Effector memory CD8-positive, alpha-beta T cell (primary cell): Measurements from ENCODE around the gene ACACB.

Experiments used
- ATAC-seq: fragments of 150-1000 bp; cut with Tn5 transposase; replicated peaks from 2 replicates; pipeline ENCODE4 v1.10.0; 2021; ENCODE audit warnings: mild to moderate bottlenecking, moderate library complexity
- DNase-seq, 3 experiments: peaks; one replicate each; pipeline ENCODE4 v3.0.0; 2021
- H3K27ac Mint-ChIP-seq, 2 donors: one replicate each; pipeline ENCODE4 v1.8.0; 2022; ENCODE audit warnings: mild to moderate bottlenecking in 2 of 2, mixed read lengths in 2 of 2, moderate library complexity in 2 of 2
- H3K27me3 Mint-ChIP-seq, 2 donors: one replicate each; pipeline ENCODE4 v1.8.0; 2022; ENCODE audit warnings: mixed read lengths in 2 of 2
- H3K36me3 Mint-ChIP-seq: one replicate; pipeline ENCODE4 v1.8.0; 2022; ENCODE audit warnings: mild to moderate bottlenecking, moderate library complexity, mixed read lengths; ENCODE audit not compliant: insufficient read depth
- H3K4me1 Mint-ChIP-seq, 2 donors: one replicate each; pipeline ENCODE4 v1.8.0; 2022; ENCODE audit warnings: low read depth in 2 of 2, mixed read lengths in 2 of 2
- H3K4me3 Mint-ChIP-seq, 2 donors: one replicate each; pipeline ENCODE4 v1.8.0; 2022; ENCODE audit warnings: mild to moderate bottlenecking in 2 of 2, mixed read lengths in 2 of 2, moderate library complexity in 2 of 2
- H3K9me3 Mint-ChIP-seq, 2 donors: one replicate each; pipeline ENCODE4 v1.8.0; 2022; ENCODE audit warnings: mixed read lengths in 2 of 2

Gene ACACB

GRCh38 chr12:109253913-109254544 is 137.6 kb downstream of the ACACB start:
- Mint-ChIP-seq H3K9me3 (peaks cover 7 to 13% of the 10 kb centered on the region in 2 donors), H3K4me1 (no peaks in the 10 kb centered on the region), H3K4me3 (no peak overlapping the region), H3K27me3 (no peaks in the 10 kb centered on the region), H3K36me3 (peaks cover 4% of the 10 kb centered on the region), H3K27ac (no peak overlapping the region)
- no peak for DNase-seq
- no peak for ATAC-seq

GRCh38 chr12:109255377-109255776 is 139.0 kb downstream of the ACACB start:
- peaks cover 8% of the 10 kb centered on the region for H3K36me3 Mint-ChIP-seq
- no peak for ATAC-seq
- DNase-seq, result no peak
- no peaks in the 10 kb centered on the region for H3K4me1 Mint-ChIP-seq
- H3K4me3 Mint-ChIP-seq, result no peak overlapping the region
- no peak overlapping the region for H3K27ac Mint-ChIP-seq
- no peaks in the 10 kb centered on the region for H3K27me3 Mint-ChIP-seq
- peaks cover 7 to 13% of the 10 kb centered on the region in 2 donors for H3K9me3 Mint-ChIP-seq

- peaks cover 8% of the 10 kb centered on the region for H3K36me3 Mint-ChIP-seq
- DNase-seq, result no peak
- no peak overlapping the region for H3K4me3 Mint-ChIP-seq
- H3K27ac Mint-ChIP-seq, result no peak overlapping the region
- H3K9me3 Mint-ChIP-seq, result peaks cover 7 to 13% of the 10 kb centered on the region in 2 donors
- H3K27me3 Mint-ChIP-seq, result no peaks in the 10 kb centered on the region
- no peak for ATAC-seq
- no peaks in the 10 kb centered on the region for H3K4me1 Mint-ChIP-seq
Measured at GRCh38 chr12:109256011-109256410, 139.6 kb downstream of the ACACB start.

GRCh38 chr12:109258201-109258600 is 141.8 kb downstream of the ACACB start:
- Mint-ChIP-seq H3K36me3 (peaks cover 7% of the 10 kb centered on the region), H3K27ac (no peak overlapping the region), H3K4me1 (no peaks in the 10 kb centered on the region), H3K9me3 (peaks cover 6 to 9% of the 10 kb centered on the region in 2 donors), H3K27me3 (no peaks in the 10 kb centered on the region), H3K4me3 (no peak overlapping the region)
- no peak for DNase-seq
- ATAC-seq, result no peak

GRCh38 chr12:109258607-109259544 is 142.5 kb downstream of the ACACB start:
- H3K4me3 Mint-ChIP-seq, result no peak overlapping the region
- H3K4me1 Mint-ChIP-seq, result no peaks in the 10 kb centered on the region
- H3K27ac Mint-ChIP-seq, result no peak overlapping the region
- H3K9me3 Mint-ChIP-seq, result peaks cover under 1 to 2% of the 10 kb centered on the region in 2 donors
- DNase-seq, result no peak
- ATAC-seq, result no peak
- H3K36me3 Mint-ChIP-seq, result peaks cover 7% of the 10 kb centered on the region
- H3K27me3 Mint-ChIP-seq, result no peaks in the 10 kb centered on the region

- Mint-ChIP-seq H3K4me1 (no peaks in the 10 kb centered on the region), H3K36me3 (peaks cover 7% of the 10 kb centered on the region)
- DNase-seq, result no peak
Measured at GRCh38 chr12:109259545-109259895, 143.1 kb downstream of the ACACB start.

GRCh38 chr12:109261087-109261486 is 144.7 kb downstream of the ACACB start:
- Mint-ChIP-seq H3K36me3 (peaks cover 7% of the 10 kb centered on the region), H3K9me3 (no peaks in the 10 kb centered on the region), H3K27ac (no peak overlapping the region), H3K4me1 (no peaks in the 10 kb centered on the region), H3K4me3 (no peak overlapping the region), H3K27me3 (no peaks in the 10 kb centered on the region)
- DNase-seq, result no peak
- ATAC-seq, result no peak

More at GRCh38 chr12:109259545-109259895, 143.1 kb downstream of the ACACB start:
- ATAC-seq, result no peak
- no peaks in the 10 kb centered on the region for H3K9me3 Mint-ChIP-seq
- no peak overlapping the region for H3K4me3 Mint-ChIP-seq
- H3K27ac Mint-ChIP-seq, result no peak overlapping the region
- H3K27me3 Mint-ChIP-seq, result no peaks in the 10 kb centered on the region

- H3K27me3 Mint-ChIP-seq, result no peaks in the 10 kb centered on the region
- ATAC-seq, result no peak
- H3K36me3 Mint-ChIP-seq, result peaks cover 7% of the 10 kb centered on the region
- H3K4me1 Mint-ChIP-seq, result no peaks in the 10 kb centered on the region
- no peaks in the 10 kb centered on the region for H3K9me3 Mint-ChIP-seq
- no peak for DNase-seq
- no peak overlapping the region for H3K27ac Mint-ChIP-seq
- no peak overlapping the region for H3K4me3 Mint-ChIP-seq
Measured at GRCh38 chr12:109261939-109262338, 145.6 kb downstream of the ACACB start.

- DNase-seq, result no peak
- ATAC-seq, result no peak
- peaks cover 7% of the 10 kb centered on the region for H3K36me3 Mint-ChIP-seq
- no peak overlapping the region for H3K27ac Mint-ChIP-seq
- H3K4me3 Mint-ChIP-seq, result peak overlapping the region in 1 of 2 donors; percentile 28
- H3K4me1 Mint-ChIP-seq, result no peaks in the 10 kb centered on the region
- no peaks in the 10 kb centered on the region for H3K9me3 Mint-ChIP-seq
- H3K27me3 Mint-ChIP-seq, result no peaks in the 10 kb centered on the region
Measured at GRCh38 chr12:109263439-109263838, 147.1 kb downstream of the ACACB start.

GRCh38 chr12:109264095-109264942 is 147.9 kb downstream of the ACACB start:
- Mint-ChIP-seq H3K27ac (no peak overlapping the region), H3K36me3 (peaks cover 7% of the 10 kb centered on the region), H3K4me1 (no peaks in the 10 kb centered on the region), H3K27me3 (no peaks in the 10 kb centered on the region), H3K4me3 (peak overlapping the region in 1 of 2 donors; percentile 28), H3K9me3 (no peaks in the 10 kb centered on the region)
- peak; percentile 45 for ATAC-seq
- DNase-seq, result peak; percentile 17 to 31 (median 27)

- DNase-seq, result no peak
- Mint-ChIP-seq H3K36me3 (peaks cover 4% of the 10 kb centered on the region), H3K27me3 (no peaks in the 10 kb centered on the region), H3K4me1 (no peaks in the 10 kb centered on the region), H3K27ac (no peak overlapping the region), H3K4me3 (no peak overlapping the region), H3K9me3 (peaks cover 0 to 2% of the 10 kb centered on the region in 2 donors)
- no peak for ATAC-seq
Measured at GRCh38 chr12:109264943-109265650, 148.7 kb downstream of the ACACB start.

DNA sequence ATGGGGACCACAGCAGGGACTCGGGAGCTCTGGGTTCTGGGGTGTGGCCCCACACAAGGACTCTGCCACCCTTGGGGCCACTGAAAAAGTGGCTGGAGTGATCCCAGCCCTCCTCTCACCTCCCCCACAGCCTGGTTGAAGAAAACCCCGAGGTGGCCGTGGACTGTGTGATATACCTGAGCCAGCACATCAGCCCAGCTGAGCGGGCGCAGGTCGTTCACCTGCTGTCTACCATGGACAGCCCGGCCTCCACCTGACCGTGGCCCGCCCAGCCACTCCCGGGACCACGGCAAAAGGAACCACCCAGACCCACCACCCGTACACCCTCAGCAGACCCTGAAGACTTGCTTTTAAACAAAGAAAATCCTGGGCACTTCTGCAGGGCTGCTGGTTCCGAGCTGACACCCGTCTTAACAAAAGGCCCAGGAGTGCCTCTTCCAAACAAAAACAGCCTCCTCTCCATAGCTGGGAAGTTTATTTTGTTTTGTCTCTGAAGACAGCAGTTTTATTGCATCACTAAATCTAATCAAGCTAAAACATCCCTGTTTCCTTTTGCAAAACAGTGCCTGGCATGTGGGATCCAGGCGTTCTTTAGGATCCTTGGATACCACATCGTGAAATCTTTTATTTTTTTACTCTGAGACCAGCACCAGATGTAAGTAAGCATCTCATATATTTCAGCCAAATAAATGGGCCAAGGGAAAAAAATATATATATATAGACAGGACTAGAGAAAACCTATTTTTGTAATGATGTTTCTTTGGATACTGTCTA is 149.9 kb downstream of the ACACB start:
- Mint-ChIP-seq H3K4me3 (no peak overlapping the region), H3K36me3 (peaks cover 4% of the 10 kb centered on the region), H3K27ac (no peak overlapping the region), H3K9me3 (peaks cover 0 to 10% of the 10 kb centered on the region in 2 donors), H3K27me3 (peaks cover 0 to 3% of the 10 kb centered on the region in 2 donors), H3K4me1 (no peaks in the 10 kb centered on the region)
- ATAC-seq (no peak), DNase-seq (no peak)
